PC-9 (cell line): ENCODE data around the gene ANXA6.

Experiments
- CTCF ChIP-seq: fragments of 200-600 bp; sonication (generic); conservative IDR thresholded peaks from 2 replicates; pipeline ENCODE4 v1.6.1; 2017; ENCODE audit warnings: mixed run types, antibody characterized with exemption, mild to moderate bottlenecking, moderate library complexity
- EZH2 ChIP-seq: fragments of 200-600 bp; sonication (generic); IDR thresholded peaks from 2 replicates; pipeline ENCODE4 v1.8.0; 2017; ENCODE audit warnings: antibody characterized with exemption, low read depth

GRCh38 chr5:151162776-151163175 is 5.2 kb upstream of the ANXA6 start:
- TF ChIP-seq EZH2 = no peak
- TF ChIP-seq CTCF = no peak
